IMR-90 (cell line): Measurements from ENCODE around the gene NOP10. TPM values are rescaled to one million over a fixed set of nuclear protein-coding genes. Genes with fewer than 3 reads are reported as not detected.

ENCODE experiments used
- ATAC-seq: fragments of 200-7000 bp; cut with Tn5 transposase; 2 replicates; pipeline ENCODE4 v1.9.1; 2020; ENCODE audit warnings: low read depth, mild to moderate bottlenecking, moderate library complexity
- BruUV-seq: library from RNA; stranded (reverse); fragments of 400-500 nt; replicated peaks from 2 replicates; lab custom pipeline; 2021; lab: Mats Ljungman, UMichigan
- CTCF ChIA-PET: fragments of 300-600 bp; formaldehyde crosslinking; extraction: SDS; loops from one replicate; lab custom pipeline; 2021; ENCODE audit warnings: antibody characterized with exemption; lab: Yijun Ruan, JAX
- POLR2A ChIA-PET: fragments of 300-600 bp; sonication (Branson Sonifier 250); formaldehyde crosslinking; loops from one replicate; lab custom pipeline; 2022; ENCODE audit warnings: antibody characterized with exemption; ENCODE audit not compliant: unreplicated experiment; lab: Charles Lee
- DNase-seq: peaks from one replicate; pipeline ENCODE4 v3.0.0; 2013
- H2AFZ ChIP-seq: replicated peaks from 2 replicates; pipeline ENCODE3; 2013; ENCODE audit warnings: low read length, mild to moderate bottlenecking; ENCODE audit not compliant: poor library complexity
- H2AK5ac ChIP-seq: 2 replicates; pipeline ENCODE4 v1.6.1; 2013; ENCODE audit warnings: low read depth, low read length, inconsistent platforms
- H2AK9ac ChIP-seq: replicated peaks from 2 replicates; pipeline ENCODE3; 2013; ENCODE audit warnings: mild to moderate bottlenecking, low read depth, low read length, moderate library complexity; ENCODE audit not compliant: poor library complexity
- H2BK120ac ChIP-seq: 2 replicates; pipeline ENCODE4 v1.6.1; 2013; ENCODE audit warnings: low read depth, low read length, inconsistent platforms
- H2BK15ac ChIP-seq: 3 replicates; pipeline ENCODE4 v1.6.1; 2013; ENCODE audit warnings: low read depth, low read length, inconsistent platforms
- H2BK20ac ChIP-seq: 2 replicates; pipeline ENCODE4 v1.6.1; 2013; ENCODE audit warnings: low read depth, mild to moderate bottlenecking, inconsistent platforms, low read length, moderate library complexity
- H2BK5ac ChIP-seq: 2 replicates; pipeline ENCODE4 v1.6.1; 2013; ENCODE audit warnings: mild to moderate bottlenecking, low read depth, low read length, inconsistent platforms; ENCODE audit not compliant: poor library complexity, severe bottlenecking
- H3K14ac ChIP-seq: replicated peaks from 2 replicates; pipeline ENCODE4 v1.6.1; 2013; ENCODE audit warnings: low read depth, low read length, inconsistent platforms
- H3K18ac ChIP-seq: 2 replicates; pipeline ENCODE4 v1.6.1; 2013; ENCODE audit warnings: low read depth, low read length, control low read depth
- H3K23ac ChIP-seq: 2 replicates; pipeline ENCODE4 v1.6.1; 2013; ENCODE audit warnings: low read depth, low read length, inconsistent platforms
- H3K27ac ChIP-seq: 2 replicates; pipeline ENCODE4 v1.5.1; 2013; ENCODE audit warnings: mild to moderate bottlenecking, control low read depth, low read length; ENCODE audit not compliant: insufficient read depth
- H3K27me3 ChIP-seq: 2 replicates; pipeline ENCODE4 v1.6.1; 2013; ENCODE audit warnings: low read length; ENCODE audit not compliant: control insufficient read depth, insufficient read depth
- H3K36me3 ChIP-seq: 2 replicates; pipeline ENCODE4 v1.6.1; 2013; ENCODE audit warnings: low read length, mixed read lengths; ENCODE audit not compliant: control insufficient read depth, insufficient read depth
- H3K4ac ChIP-seq: 2 replicates; pipeline ENCODE4 v1.6.1; 2013; ENCODE audit warnings: low read depth, low read length, inconsistent platforms
- H3K4me1 ChIP-seq: 2 replicates; pipeline ENCODE4 v1.6.1; 2013; ENCODE audit warnings: low read length, mixed read lengths; ENCODE audit not compliant: control insufficient read depth, insufficient read depth
- H3K4me2 ChIP-seq: 2 replicates; pipeline ENCODE4 v1.6.1; 2013; ENCODE audit warnings: low read depth, mild to moderate bottlenecking, control low read depth, low read length, moderate library complexity
- H3K4me3 ChIP-seq: 2 replicates; pipeline ENCODE4 v1.5.1; 2013; ENCODE audit warnings: low read depth, mild to moderate bottlenecking, control low read depth, low read length, moderate library complexity; ENCODE audit not compliant: insufficient read depth
- H3K56ac ChIP-seq: 2 replicates; pipeline ENCODE4 v1.6.1; 2013; ENCODE audit warnings: low read length, inconsistent platforms; ENCODE audit not compliant: insufficient read depth; ENCODE audit errors: extremely low read depth
- H3K79me1 ChIP-seq, 2 experiments: 2 replicates each; pipeline ENCODE4 v1.6.1; 2013; ENCODE audit warnings: low read length in 2 of 2, inconsistent platforms in 1 of 2, low read depth in 1 of 2
- H3K9ac ChIP-seq: 2 replicates; pipeline ENCODE4 v1.6.1; 2013; ENCODE audit warnings: low read depth, low read length, control low read depth
- H3K9me1 ChIP-seq: 2 replicates; pipeline ENCODE4 v1.6.1; 2013; ENCODE audit warnings: low read length, inconsistent platforms; ENCODE audit not compliant: insufficient read depth
- H3K9me3 ChIP-seq: 2 replicates; pipeline ENCODE4 v1.6.1; 2013; ENCODE audit warnings: low read length; ENCODE audit not compliant: control insufficient read depth, insufficient read depth
- H4K20me1 ChIP-seq: 2 replicates; pipeline ENCODE4 v1.6.1; 2013; ENCODE audit warnings: low read length, inconsistent platforms; ENCODE audit not compliant: insufficient read depth
- H4K5ac ChIP-seq: 2 replicates; pipeline ENCODE4 v1.6.1; 2013; ENCODE audit warnings: mild to moderate bottlenecking, low read depth, low read length, control low read depth
- H4K8ac ChIP-seq, 2 experiments: 2 replicates each; pipeline ENCODE4 v1.6.1; 2013; ENCODE audit warnings: low read depth in 2 of 2, low read length in 2 of 2, control low read depth in 1 of 2, inconsistent platforms in 1 of 2
- H4K91ac ChIP-seq: 2 replicates; pipeline ENCODE4 v1.6.1; 2013; ENCODE audit warnings: low read depth, low read length, inconsistent platforms; ENCODE audit not compliant: insufficient read depth
- BHLHE40 ChIP-seq: fragments of 150-350 bp; IDR thresholded peaks from 2 replicates; pipeline ENCODE4 v1.6.1; 2016; ENCODE audit warnings: mild to moderate bottlenecking, low read depth, low read length
- CEBPB ChIP-seq: IDR thresholded peaks from 2 replicates; pipeline ENCODE4 v1.6.1; 2012; ENCODE audit warnings: low read depth, low read length, improper control_type of control experiment
- CHD1 ChIP-seq: IDR thresholded peaks from 2 replicates; pipeline ENCODE4 v1.6.1; 2012; ENCODE audit warnings: low read depth, low read length, improper control_type of control experiment
- FOS ChIP-seq: fragments of 150-350 bp; IDR thresholded peaks from 2 replicates; pipeline ENCODE4 v1.6.1; 2016; ENCODE audit warnings: low read depth, low read length
- MAFK ChIP-seq: IDR thresholded peaks from 2 replicates; pipeline ENCODE4 v1.6.1; 2012; ENCODE audit warnings: low read depth, low read length, improper control_type of control experiment
- MAZ ChIP-seq: IDR thresholded peaks from 2 replicates; pipeline ENCODE4 v1.6.1; 2012; ENCODE audit warnings: low read depth, mild to moderate bottlenecking, low read length, improper control_type of control experiment, moderate library complexity, borderline replicate concordance
- MXI1 ChIP-seq: IDR thresholded peaks from 2 replicates; pipeline ENCODE4 v1.6.1; 2012; ENCODE audit warnings: low read depth, mild to moderate bottlenecking, low read length, moderate library complexity, borderline replicate concordance
- NFE2L2 ChIP-seq: fragments of 150-350 bp; IDR thresholded peaks from 2 replicates; pipeline ENCODE4 v1.6.1; 2016; ENCODE audit warnings: low read depth, mild to moderate bottlenecking, low read length
- RAD21 ChIP-seq: IDR thresholded peaks from 2 replicates; pipeline ENCODE4 v1.6.1; 2012; ENCODE audit warnings: low read length, improper control_type of control experiment
- RCOR1 ChIP-seq: IDR thresholded peaks from 2 replicates; pipeline ENCODE4 v1.6.1; 2012; ENCODE audit warnings: mild to moderate bottlenecking, low read length, improper control_type of control experiment; ENCODE audit not compliant: insufficient replicate concordance
- RFX5 ChIP-seq: IDR thresholded peaks from 2 replicates; pipeline ENCODE4 v1.8.0; 2012; ENCODE audit warnings: low read depth, mild to moderate bottlenecking, low read length, moderate library complexity
- SMC3 ChIP-seq: fragments of 150-350 bp; IDR thresholded peaks from 2 replicates; pipeline ENCODE4 v1.6.1; 2016; ENCODE audit warnings: low read depth, mild to moderate bottlenecking, antibody characterized with exemption, low read length, moderate library complexity
- WGBS, 2 experiments: methylation state at CpG; one replicate each; pipeline versions ENCODE4 v1.1.5 to v1.1.7; 2013; ENCODE audit warnings: missing lambda C conversion rate in 2 of 2; ENCODE audit not compliant: insufficient read length in 1 of 2; ENCODE audit errors: extremely low coverage in 2 of 2; 5-methylcytosine and 5-hydroxymethylcytosine counted together
- dilution Hi-C: fragments of 300-500 bp; cut with HindIII; formaldehyde crosslinking; loops from one replicate; pipeline ENCODE4 v1.14.3; 2018; ENCODE audit warnings: low sequenced_read_pairs; ENCODE audit not compliant: unreplicated experiment
- in situ Hi-C: fragments of 300-500 bp; cut with MboI; formaldehyde crosslinking; loops from 3 replicates; pipeline ENCODE4 v1.14.3; 2019; ENCODE audit warnings: low sequenced_read_pairs, inconsistent platforms, mixed read lengths
- intact Hi-C: fragments of 100-400 bp; cut with micrococcal nuclease; formaldehyde crosslinking; loops from 2 replicates; pipeline ENCODE4 v1.10.0; 2022
- polyA plus RNA-seq, 3 experiments: library from polyadenylated mRNA; depleted of rRNA; stranded (reverse); fragments of >200 nt; gene quantifications; 2 replicates each; pipeline ENCODE4 v1.2.3, GENCODE V29; 2012; ENCODE audit warnings: low replicate concordance in 1 of 3
- total RNA-seq: library from RNA; depleted of rRNA; stranded (reverse); fragments of >200 nt; gene quantifications from 2 replicates; pipeline ENCODE4 v1.2.3, GENCODE V29; 2012
- TF ChIP-seq, protein P1 (sequence below): fragments of 150-350 bp; IDR thresholded peaks from 2 replicates; pipeline ENCODE4 v1.6.1; 2016; ENCODE audit warnings: low read depth, mild to moderate bottlenecking, low read length, moderate library complexity, borderline replicate concordance
- TF ChIP-seq, protein P2 (sequence below): conservative IDR thresholded peaks from 2 replicates; pipeline ENCODE4 v1.5.1; 2012; ENCODE audit warnings: mild to moderate bottlenecking, low read depth, low read length, improper control_type of control experiment
- TF ChIP-seq, protein P3 (sequence below): fragments of 150-350 bp; IDR thresholded peaks from 2 replicates; pipeline ENCODE4 v1.6.1; 2017; ENCODE audit warnings: mild to moderate bottlenecking, antibody characterized with exemption, low read length, low read depth

The NOP10 gene
- total and polyA plus RNA-seq, 2 of the 4 experiments (the other 2 are of a cell fraction), result 141 to 468 TPM

DNA sequence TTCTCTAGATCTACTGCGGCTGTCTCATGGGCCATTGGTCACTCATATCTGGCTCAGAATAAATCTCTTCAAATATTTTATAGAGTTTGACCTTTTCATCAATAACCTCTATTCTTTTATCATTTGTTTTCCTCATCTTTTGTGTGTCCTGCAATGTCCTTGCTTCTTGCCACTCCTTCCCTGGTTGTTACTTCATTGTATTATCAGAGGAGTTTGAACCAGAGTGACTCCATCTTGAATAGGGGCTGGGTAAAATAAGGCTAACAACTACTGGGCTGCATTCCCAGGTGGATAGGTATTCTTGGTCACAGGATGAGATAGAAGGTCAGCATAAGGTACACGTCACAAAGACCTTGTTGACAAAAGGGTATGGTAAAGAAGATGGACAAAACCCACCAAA is 33.9 kb upstream of the NOP10 start:
- Histone ChIP-seq H3K79me1 (no peaks in the 10 kb centered on the region; a peak in 1 of 4 replicates), H4K91ac (no peak overlapping the region), H3K36me3 (no peaks in the 10 kb centered on the region), H3K4me3 (no peak overlapping the region), H3K4ac (no peak overlapping the region), H3K9me3 (no peaks in the 10 kb centered on the region), H3K4me1 (no peaks in the 10 kb centered on the region), H3K9me1 (peaks cover 2% of the 10 kb centered on the region; the same call in 1 of the 2 replicates), H4K5ac (no peak overlapping the region), H3K23ac (no peak overlapping the region), H2BK5ac (no peak overlapping the region), H2BK120ac (no peak overlapping the region), H3K9ac (no peak overlapping the region), H3K27ac (no peak overlapping the region), H4K8ac (no peak overlapping the region), H2BK20ac (no peak overlapping the region), H3K27me3 (no peaks in the 10 kb centered on the region), H3K14ac (no peak overlapping the region), H2AK9ac (no peak overlapping the region), H2AFZ (no peak overlapping the region), H3K56ac (no peak overlapping the region), H2BK15ac (no peak overlapping the region), H3K4me2 (no peak overlapping the region), H2AK5ac (no peak overlapping the region), H3K18ac (no peak overlapping the region), H4K20me1 (no peaks in the 10 kb centered on the region)
- no peak for DNase-seq
- WGBS, 2 experiments, result no CpG with 5 or more reads among the region's 2 CpGs
- ChIA-PET CTCF (no interaction called here), POLR2A (no interaction called here)
- dilution Hi-C loops (no loop called here), in situ Hi-C loops (no loop called here), intact Hi-C loops (no loop called here)
- TF ChIP-seq, protein P1, sequence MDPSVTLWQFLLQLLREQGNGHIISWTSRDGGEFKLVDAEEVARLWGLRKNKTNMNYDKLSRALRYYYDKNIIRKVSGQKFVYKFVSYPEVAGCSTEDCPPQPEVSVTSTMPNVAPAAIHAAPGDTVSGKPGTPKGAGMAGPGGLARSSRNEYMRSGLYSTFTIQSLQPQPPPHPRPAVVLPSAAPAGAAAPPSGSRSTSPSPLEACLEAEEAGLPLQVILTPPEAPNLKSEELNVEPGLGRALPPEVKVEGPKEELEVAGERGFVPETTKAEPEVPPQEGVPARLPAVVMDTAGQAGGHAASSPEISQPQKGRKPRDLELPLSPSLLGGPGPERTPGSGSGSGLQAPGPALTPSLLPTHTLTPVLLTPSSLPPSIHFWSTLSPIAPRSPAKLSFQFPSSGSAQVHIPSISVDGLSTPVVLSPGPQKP, result no peak
- TF ChIP-seq RFX5 (no peak), CEBPB (no peak), NFE2L2 (no peak), MAFK (no peak), RCOR1 (no peak), SMC3 (no peak), BHLHE40 (no peak), CHD1 (no peak), MAZ (no peak), RAD21 (no peak), MXI1 (no peak), FOS (no peak)
- TF ChIP-seq, protein P2, sequence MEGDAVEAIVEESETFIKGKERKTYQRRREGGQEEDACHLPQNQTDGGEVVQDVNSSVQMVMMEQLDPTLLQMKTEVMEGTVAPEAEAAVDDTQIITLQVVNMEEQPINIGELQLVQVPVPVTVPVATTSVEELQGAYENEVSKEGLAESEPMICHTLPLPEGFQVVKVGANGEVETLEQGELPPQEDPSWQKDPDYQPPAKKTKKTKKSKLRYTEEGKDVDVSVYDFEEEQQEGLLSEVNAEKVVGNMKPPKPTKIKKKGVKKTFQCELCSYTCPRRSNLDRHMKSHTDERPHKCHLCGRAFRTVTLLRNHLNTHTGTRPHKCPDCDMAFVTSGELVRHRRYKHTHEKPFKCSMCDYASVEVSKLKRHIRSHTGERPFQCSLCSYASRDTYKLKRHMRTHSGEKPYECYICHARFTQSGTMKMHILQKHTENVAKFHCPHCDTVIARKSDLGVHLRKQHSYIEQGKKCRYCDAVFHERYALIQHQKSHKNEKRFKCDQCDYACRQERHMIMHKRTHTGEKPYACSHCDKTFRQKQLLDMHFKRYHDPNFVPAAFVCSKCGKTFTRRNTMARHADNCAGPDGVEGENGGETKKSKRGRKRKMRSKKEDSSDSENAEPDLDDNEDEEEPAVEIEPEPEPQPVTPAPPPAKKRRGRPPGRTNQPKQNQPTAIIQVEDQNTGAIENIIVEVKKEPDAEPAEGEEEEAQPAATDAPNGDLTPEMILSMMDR, result no peak
- TF ChIP-seq, protein P3, sequence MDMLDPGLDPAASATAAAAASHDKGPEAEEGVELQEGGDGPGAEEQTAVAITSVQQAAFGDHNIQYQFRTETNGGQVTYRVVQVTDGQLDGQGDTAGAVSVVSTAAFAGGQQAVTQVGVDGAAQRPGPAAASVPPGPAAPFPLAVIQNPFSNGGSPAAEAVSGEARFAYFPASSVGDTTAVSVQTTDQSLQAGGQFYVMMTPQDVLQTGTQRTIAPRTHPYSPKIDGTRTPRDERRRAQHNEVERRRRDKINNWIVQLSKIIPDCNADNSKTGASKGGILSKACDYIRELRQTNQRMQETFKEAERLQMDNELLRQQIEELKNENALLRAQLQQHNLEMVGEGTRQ, result no peak
- no peak for ATAC-seq
- no TSS peak for BruUV-seq
